Urinary bladder (tissue), 4 donors: Measurements from ENCODE around the gene CCSER2. TPM values are rescaled to one million over a fixed set of nuclear protein-coding genes. Genes with fewer than 3 reads are reported as not detected.
"Not testable (repeated sequence)": the region's sequence is repeated elsewhere in the genome, so short reads cannot be mapped to it uniquely, and the experiment has no call there.

Experiments used
- DNase-seq: peaks from one replicate; pipeline ENCODE4 v3.0.0-alpha.2; 2015; ENCODE audit errors: extremely low spot score
- H3K27ac ChIP-seq: one replicate; pipeline ENCODE4 v1.5.1; 2013; ENCODE audit warnings: low read depth, mild to moderate bottlenecking, moderate library complexity
- H3K36me3 ChIP-seq: one replicate; pipeline ENCODE4 v1.6.1; 2013; ENCODE audit warnings: mild to moderate bottlenecking, moderate library complexity; ENCODE audit not compliant: insufficient read depth
- H3K4me1 ChIP-seq: one replicate; pipeline ENCODE4 v1.6.1; 2013; ENCODE audit warnings: mild to moderate bottlenecking, moderate library complexity; ENCODE audit not compliant: insufficient read depth
- H3K4me3 ChIP-seq: one replicate; pipeline ENCODE4 v1.5.1; 2013; ENCODE audit warnings: low read depth, low read length
- WGBS: extraction: QIAGEN DNeasy Blood & Tissue Kit; methylation state at CpG from one replicate; pipeline ENCODE4 v1.1.7; 2013; 5-methylcytosine and 5-hydroxymethylcytosine counted together
- polyA plus RNA-seq: library from polyadenylated mRNA; stranded (reverse); fragments of 200-250 nt; gene quantifications from one replicate; pipeline ENCODE4 v1.2.3, GENCODE V29; 2013
- total RNA-seq: library from RNA; depleted of rRNA; stranded (reverse); fragments of >200 nt; gene quantifications from one replicate; pipeline ENCODE4 v1.2.3, GENCODE V29; 2014
- donor health status: healthy with polysubstance abuse.
- donor health status: healthy.

The CCSER2 gene
- total and polyA plus RNA-seq, 2 donors: 22.1 to 75.4 TPM

GRCh38 chr10:84302223-84302622 is 26.2 kb upstream of the CCSER2 start:
- H3K4me3 ChIP-seq: no peak overlapping the region
- no peaks in the 10 kb centered on the region for H3K4me1 ChIP-seq
- WGBS: 77% methylated on average over 2 of the region's 2 CpGs
- DNase-seq: no peak
- H3K27ac ChIP-seq: no peak overlapping the region
- H3K36me3 ChIP-seq: peaks cover 2% of the 10 kb centered on the region

- DNase-seq: no peak
- Histone ChIP-seq H3K27ac (no peak overlapping the region), H3K36me3 (peaks cover 2% of the 10 kb centered on the region), H3K4me3 (no peak overlapping the region), H3K4me1 (no peaks in the 10 kb centered on the region)
- WGBS: 83% methylated on average over 4 of the region's 4 CpGs
Measured at GRCh38 chr10:84306751-84307384, 21.5 kb upstream of the CCSER2 start.

DNA sequence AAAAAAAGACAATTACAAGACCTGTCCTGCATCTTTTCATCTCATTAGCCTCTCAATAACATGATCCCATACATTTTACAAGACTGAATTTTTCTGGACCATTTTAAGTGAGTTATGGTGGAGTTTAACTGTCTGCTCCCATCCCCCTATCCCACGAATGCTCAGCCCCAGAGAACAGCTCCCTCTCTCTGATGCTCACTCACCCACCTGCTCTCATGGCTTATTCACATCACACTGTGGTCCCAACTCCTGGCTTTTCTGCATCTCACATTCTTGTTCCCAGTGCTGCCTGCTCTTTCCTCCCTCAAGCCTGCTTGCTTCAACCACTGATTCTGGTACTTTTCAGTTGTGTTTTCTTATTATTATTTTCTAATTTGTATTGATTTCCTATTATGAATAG is 20.4 kb upstream of the CCSER2 start:
- H3K36me3 ChIP-seq: peaks cover 2% of the 10 kb centered on the region
- H3K4me1 ChIP-seq: no peaks in the 10 kb centered on the region
- no peak overlapping the region for H3K27ac ChIP-seq
- H3K4me3 ChIP-seq: no peak overlapping the region
- 44% methylated on average over 1 of the region's 1 CpG for WGBS
- no peak for DNase-seq

GRCh38 chr10:84308481-84309304 is 19.7 kb upstream of the CCSER2 start:
- H3K27ac ChIP-seq: no peak overlapping the region
- H3K36me3 ChIP-seq: peaks cover 2% of the 10 kb centered on the region
- no peak for DNase-seq
- no peak overlapping the region for H3K4me3 ChIP-seq
- 17% methylated on average over 6 of the region's 6 CpGs for WGBS
- no peaks in the 10 kb centered on the region for H3K4me1 ChIP-seq

- WGBS: 92% methylated on average over 2 of the region's 2 CpGs
- H3K4me3 ChIP-seq: no peak overlapping the region
- no peaks in the 10 kb centered on the region for H3K36me3 ChIP-seq
- H3K27ac ChIP-seq: no peak overlapping the region
- no peaks in the 10 kb centered on the region for H3K4me1 ChIP-seq
- no peak for DNase-seq
Measured at GRCh38 chr10:84310470-84310869, 17.9 kb upstream of the CCSER2 start.

DNA sequence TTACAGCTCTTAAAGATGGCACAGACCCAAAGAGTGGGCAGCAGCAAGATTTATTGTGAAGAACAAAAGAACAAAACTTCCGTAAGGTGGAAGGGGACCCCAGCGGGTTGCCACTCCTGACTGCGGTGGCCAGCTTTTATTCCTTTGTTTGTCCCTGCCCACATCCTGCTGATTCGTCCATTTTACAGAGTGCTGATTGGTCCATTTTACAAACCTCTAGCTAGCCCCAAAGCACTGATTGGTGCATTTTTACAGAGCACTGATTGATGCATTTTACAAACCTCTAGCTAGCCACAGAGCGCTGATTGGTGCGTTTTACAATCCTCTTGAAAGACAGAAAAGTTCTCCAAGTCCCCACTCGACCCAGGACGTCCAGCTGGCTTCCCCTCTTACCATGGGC is 16.8 kb upstream of the CCSER2 start:
- 91% methylated on average over 8 of the region's 8 CpGs for WGBS
- H3K36me3 ChIP-seq: no peaks in the 10 kb centered on the region
- DNase-seq: no peak

GRCh38 chr10:84312816-84313215 is 15.6 kb upstream of the CCSER2 start:
- WGBS: 89% methylated on average over 2 of the region's 2 CpGs
- H3K4me1 ChIP-seq: no peaks in the 10 kb centered on the region
- no peak overlapping the region for H3K27ac ChIP-seq
- H3K36me3 ChIP-seq: no peaks in the 10 kb centered on the region
- H3K4me3 ChIP-seq: no peak overlapping the region
- DNase-seq: no peak

More for the DNA sequence above, 16.8 kb upstream of the CCSER2 start:
- H3K4me1 ChIP-seq: no peaks in the 10 kb centered on the region
- no peak overlapping the region for H3K27ac ChIP-seq
- no peak overlapping the region for H3K4me3 ChIP-seq

DNA sequence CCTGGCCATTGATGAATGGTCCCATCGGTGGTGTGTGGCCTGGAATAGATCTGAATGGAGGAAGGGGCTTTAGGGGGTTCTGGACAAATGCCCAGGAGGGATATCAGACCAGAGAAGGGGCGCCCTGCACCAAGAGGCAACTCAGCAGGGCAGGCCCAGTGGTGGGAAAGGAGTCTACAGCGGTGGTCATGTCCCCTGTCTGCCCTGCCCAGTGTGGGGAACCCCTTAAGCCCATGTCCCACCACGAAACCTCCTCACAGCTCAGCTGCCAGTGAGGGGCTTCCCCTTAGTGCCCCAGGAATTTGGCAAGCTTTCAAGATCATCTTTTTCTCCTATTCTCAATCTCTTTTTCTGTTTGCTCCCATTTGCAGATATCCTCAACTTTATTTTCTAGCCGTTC is 14.1 kb upstream of the CCSER2 start:
- no peaks in the 10 kb centered on the region for H3K36me3 ChIP-seq
- H3K27ac ChIP-seq: no peak overlapping the region
- no peak overlapping the region for H3K4me3 ChIP-seq
- DNase-seq: no peak
- no peaks in the 10 kb centered on the region for H3K4me1 ChIP-seq
- WGBS: 82% methylated on average over 5 of the region's 5 CpGs

DNA sequence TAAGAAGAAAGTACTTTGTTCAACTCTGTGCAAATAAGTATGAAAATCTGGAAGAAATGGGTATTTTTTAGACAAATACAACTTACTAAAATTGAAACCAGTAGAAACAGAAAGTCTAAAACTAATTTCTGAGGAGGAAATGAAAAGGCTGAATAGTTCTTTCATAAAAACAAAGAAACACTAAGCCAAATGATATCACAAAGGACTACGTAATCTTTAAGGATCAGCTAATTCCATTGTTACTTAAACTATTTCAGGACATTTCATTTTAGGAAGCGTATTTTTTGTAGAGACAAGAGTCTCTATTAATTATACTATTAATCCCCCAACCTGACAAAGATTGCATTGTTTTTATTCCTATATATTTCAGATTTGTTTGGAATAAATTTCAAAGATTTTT is 11.2 kb upstream of the CCSER2 start:
- no peaks in the 10 kb centered on the region for H3K36me3 ChIP-seq
- DNase-seq: no peak
- no peaks in the 10 kb centered on the region for H3K4me1 ChIP-seq
- no peak overlapping the region for H3K27ac ChIP-seq
- H3K4me3 ChIP-seq: no peak overlapping the region
- WGBS: 60% methylated on average over 2 of the region's 2 CpGs

DNA sequence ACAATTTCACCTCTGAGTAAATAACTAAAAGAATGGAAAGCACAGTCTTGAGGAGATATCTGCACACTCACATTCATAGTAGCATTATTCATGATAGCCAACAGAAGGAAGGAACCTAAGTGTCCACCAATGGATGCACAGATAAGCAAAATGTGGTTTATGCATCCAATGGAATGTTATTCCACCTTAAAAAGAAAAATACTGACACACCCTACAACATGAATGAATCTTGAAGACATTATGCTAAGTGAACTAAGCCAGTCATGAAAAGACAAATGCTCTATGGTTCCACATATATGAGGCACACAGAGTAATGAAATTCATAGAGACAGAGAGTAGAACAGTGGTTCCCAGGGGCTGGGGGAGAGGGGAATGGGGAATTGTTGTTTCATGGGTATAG is 6.5 kb upstream of the CCSER2 start:
- no peak for DNase-seq
- no peak overlapping the region for H3K27ac ChIP-seq
- no peak overlapping the region for H3K4me3 ChIP-seq
- no peaks in the 10 kb centered on the region for H3K4me1 ChIP-seq
- no peaks in the 10 kb centered on the region for H3K36me3 ChIP-seq

- DNase-seq, H3K4me1 ChIP-seq, H3K27ac ChIP-seq, H3K36me3 ChIP-seq, H3K4me3 ChIP-seq: not testable (repeated sequence)
- WGBS: 58% methylated on average over 1 of the region's 1 CpG
Measured at GRCh38 chr10:84323566-84323965, 4.8 kb upstream of the CCSER2 start.

- H3K4me3 ChIP-seq, H3K27ac ChIP-seq, H3K36me3 ChIP-seq, DNase-seq, H3K4me1 ChIP-seq: not testable (repeated sequence)
- WGBS: 82% methylated on average over 9 of the region's 9 CpGs
Measured at GRCh38 chr10:84326995-84327394, 1.4 kb upstream of the CCSER2 start.

DNA sequence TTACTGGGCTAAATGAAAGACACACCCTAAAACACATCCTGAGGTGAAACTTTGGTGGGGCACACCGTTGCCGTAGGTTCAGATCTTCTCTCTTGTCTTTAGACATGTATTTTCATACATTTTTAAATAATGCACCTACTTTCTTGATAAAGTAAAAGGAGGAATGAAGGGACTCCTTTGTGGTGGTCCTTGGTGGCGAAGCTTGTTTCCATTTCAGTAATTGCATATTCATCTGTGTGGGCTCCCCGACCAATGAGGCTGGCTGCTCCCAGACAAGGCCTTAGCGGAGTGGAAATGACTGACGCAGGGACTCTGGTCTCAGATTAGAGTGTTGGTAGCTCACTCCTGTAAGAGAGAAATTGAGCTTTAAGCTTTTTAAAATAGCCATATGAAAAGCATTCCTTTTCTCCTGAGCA is 815 bp downstream of the CCSER2 start:
- DNase-seq: no peak
- peak overlapping the region; percentile 96 for H3K27ac ChIP-seq
- no peaks in the 10 kb centered on the region for H3K36me3 ChIP-seq
- WGBS: 8% methylated on average over 6 of the region's 6 CpGs
- H3K4me1 ChIP-seq: no peaks in the 10 kb centered on the region
- peak overlapping the region; percentile 94 for H3K4me3 ChIP-seq

DNA sequence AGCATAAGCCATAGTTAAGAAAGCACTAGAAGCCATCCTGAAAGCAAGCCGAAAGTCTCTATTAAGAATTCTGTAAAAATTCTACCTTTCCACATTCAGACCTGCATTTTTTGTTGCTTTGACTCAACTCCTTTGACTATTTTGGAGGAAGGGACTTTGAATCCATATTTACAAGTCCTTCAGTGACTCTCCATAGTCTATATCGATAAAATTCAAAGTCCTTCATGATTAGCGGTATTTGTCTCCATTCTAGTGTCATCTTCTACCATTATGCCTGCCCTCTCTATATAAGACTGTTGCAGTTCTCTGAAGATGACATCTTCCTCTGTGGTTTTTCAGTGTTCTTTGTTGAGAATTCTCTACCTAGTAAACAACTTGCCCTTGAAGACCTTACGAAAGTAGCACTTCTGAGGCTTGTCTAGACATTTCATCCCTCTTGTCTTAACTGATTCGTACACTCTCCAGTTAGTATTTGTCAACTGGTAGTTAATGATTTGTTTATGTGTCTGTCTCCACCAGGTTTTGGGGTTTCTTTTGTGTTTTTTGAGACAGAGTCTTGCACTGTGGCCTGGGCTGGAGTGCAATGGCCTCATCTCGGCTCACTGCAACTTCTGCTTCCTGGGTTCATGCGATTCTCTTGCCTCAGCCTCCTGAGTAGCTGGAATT is 1.7 kb downstream of the CCSER2 start:
- no peak for DNase-seq
- Histone ChIP-seq H3K27ac (no peak overlapping the region), H3K36me3 (no peaks in the 10 kb centered on the region), H3K4me3 (no peak overlapping the region), H3K4me1 (no peaks in the 10 kb centered on the region)
- 87% methylated on average over 7 of the region's 7 CpGs for WGBS
